ENCODE data around the gene PRR4. TPM values are rescaled to one million over a fixed set of nuclear protein-coding genes. Genes with fewer than 3 reads are reported as not detected.

The PRR4 gene
- total RNA-seq, 3 donors from 2014 or later (not counting 1 experiment from before 2014, with no cell fraction given): 3.0 to 8.1 (median 3.6) TPM

Other genes starting within 250 kb of the PRR4 start
- 10 to 100 TPM; 13.0 to 16.3 (median 13.1) TPM for gene MAGOHB, start 235.9 kb downstream of the PRR4 start, total RNA-seq
- 1 to 10 TPM; 2.0 to 2.6 (median 2.4) TPM for gene STYK1, start 175.4 kb downstream of the PRR4 start, total RNA-seq
- gene YBX3, start 126.2 kb downstream of the PRR4 start, total RNA-seq: 10 to 100 TPM; 13.4 to 36.0 (median 33.0) TPM
- gene TAS2R7, start 46.8 kb downstream of the PRR4 start, total RNA-seq: not detected
- not detected for gene TAS2R8, start 42.2 kb downstream of the PRR4 start, total RNA-seq
- not detected for gene TAS2R9, start 39.3 kb downstream of the PRR4 start, total RNA-seq
- 1 to 10 TPM in 1 of 3 donors, under 1 TPM in 1, not detected in 1; 0.60 to 1.2 TPM for gene TAS2R10, start 23.1 kb downstream of the PRR4 start, total RNA-seq
- 10 to 100 TPM; 35.1 to 46.1 (median 40.6) TPM for gene PRH1, start 34.8 kb upstream of the PRR4 start, total RNA-seq
- gene TAS2R13, start 60.1 kb upstream of the PRR4 start, total RNA-seq: 1 to 10 TPM; 1.6 to 2.5 (median 2.0) TPM
- gene PRH2, start 79.8 kb upstream of the PRR4 start, total RNA-seq: 1 to 10 TPM in 1 of 3 donors, not detected in 2; 1.0 TPM
- gene TAS2R14, start 89.8 kb upstream of the PRR4 start, total RNA-seq: 1 to 10 TPM; 3.6 to 4.8 (median 4.4) TPM
- 1 to 10 TPM in 2 of 3 donors, under 1 TPM in 1; 0.88 to 3.0 (median 2.0) TPM for gene TAS2R50, start 137.4 kb upstream of the PRR4 start, total RNA-seq
- gene TAS2R20, start 148.8 kb upstream of the PRR4 start, total RNA-seq: 1 to 10 TPM; 2.0 to 2.8 (median 2.4) TPM
- 1 to 10 TPM; 2.9 to 4.1 (median 3.8) TPM for gene TAS2R19, start 173.1 kb upstream of the PRR4 start, total RNA-seq
- gene TAS2R31, start 181.9 kb upstream of the PRR4 start, total RNA-seq: 1 to 10 TPM; 3.7 to 6.2 (median 4.0) TPM
- gene TAS2R46, start 212.8 kb upstream of the PRR4 start, total RNA-seq: 1 to 10 TPM; 3.3 to 4.5 (median 4.4) TPM
- gene TAS2R43, start 242.8 kb upstream of the PRR4 start, total RNA-seq: 1 to 10 TPM; 2.1 to 6.7 (median 4.5) TPM

Data from natural killer cell (primary cell).